ENCODE measurements around the gene SCN10A.

The SCN10A gene

GRCh38 chr3:38717355-38718240 lies 98.4 kb downstream of the SCN10A start:
- no peak for DNase-seq

- DNase-seq: no peak
These were observed 102.9 kb downstream of the SCN10A start for GRCh38 chr3:38713121-38713520.

GRCh38 chr3:38711321-38711720 lies 104.7 kb downstream of the SCN10A start:
- DNase-seq: no peak

GRCh38 chr3:38707730-38708129 lies 108.3 kb downstream of the SCN10A start:
- no peak for DNase-seq

GRCh38 chr3:38706961-38707360 lies 109.1 kb downstream of the SCN10A start:
- DNase-seq: no peak

GRCh38 chr3:38702231-38702630 lies 113.8 kb downstream of the SCN10A start:
- no peak for DNase-seq

GRCh38 chr3:38698760-38699159 lies 117.3 kb downstream of the SCN10A start:
- no peak for DNase-seq

GRCh38 chr3:38698061-38698460 lies 118.0 kb downstream of the SCN10A start:
- DNase-seq: no peak

- DNase-seq: no peak
These were observed 120.0 kb downstream of the SCN10A start for GRCh38 chr3:38696034-38696433.

- DNase-seq: no peak
These were observed 125.8 kb downstream of the SCN10A start for GRCh38 chr3:38690185-38690584.

GRCh38 chr3:38689774-38690173 lies 126.2 kb downstream of the SCN10A start:
- no peak for DNase-seq

GRCh38 chr3:38689346-38689745 lies 126.7 kb downstream of the SCN10A start:
- DNase-seq: no peak

GRCh38 chr3:38687321-38687720 lies 128.7 kb downstream of the SCN10A start:
- DNase-seq: no peak

GRCh38 chr3:38684546-38684945 lies 131.5 kb downstream of the SCN10A start:
- DNase-seq: no peak

- DNase-seq: no peak
These were observed 146.3 kb downstream of the SCN10A start for GRCh38 chr3:38669668-38670067.

- DNase-seq: peak; percentile 2
These were observed 153.5 kb downstream of the SCN10A start for GRCh38 chr3:38662544-38662943.

GRCh38 chr3:38658841-38659240 lies 157.2 kb downstream of the SCN10A start:
- DNase-seq: no peak

- DNase-seq: no peak
These were observed 158.6 kb downstream of the SCN10A start for GRCh38 chr3:38657369-38657768.

- DNase-seq: peak; percentile 53
These were observed 160.2 kb downstream of the SCN10A start for GRCh38 chr3:38655708-38656300.

GRCh38 chr3:38653685-38654537 lies 162.1 kb downstream of the SCN10A start:
- no peak for DNase-seq

GRCh38 chr3:38652934-38653333 lies 163.1 kb downstream of the SCN10A start:
- no peak for DNase-seq

- DNase-seq: peak; percentile 52
These were observed 164.7 kb downstream of the SCN10A start for GRCh38 chr3:38651153-38651789.
